ENCODE measurements around the gene PRR23C.

DNA sequence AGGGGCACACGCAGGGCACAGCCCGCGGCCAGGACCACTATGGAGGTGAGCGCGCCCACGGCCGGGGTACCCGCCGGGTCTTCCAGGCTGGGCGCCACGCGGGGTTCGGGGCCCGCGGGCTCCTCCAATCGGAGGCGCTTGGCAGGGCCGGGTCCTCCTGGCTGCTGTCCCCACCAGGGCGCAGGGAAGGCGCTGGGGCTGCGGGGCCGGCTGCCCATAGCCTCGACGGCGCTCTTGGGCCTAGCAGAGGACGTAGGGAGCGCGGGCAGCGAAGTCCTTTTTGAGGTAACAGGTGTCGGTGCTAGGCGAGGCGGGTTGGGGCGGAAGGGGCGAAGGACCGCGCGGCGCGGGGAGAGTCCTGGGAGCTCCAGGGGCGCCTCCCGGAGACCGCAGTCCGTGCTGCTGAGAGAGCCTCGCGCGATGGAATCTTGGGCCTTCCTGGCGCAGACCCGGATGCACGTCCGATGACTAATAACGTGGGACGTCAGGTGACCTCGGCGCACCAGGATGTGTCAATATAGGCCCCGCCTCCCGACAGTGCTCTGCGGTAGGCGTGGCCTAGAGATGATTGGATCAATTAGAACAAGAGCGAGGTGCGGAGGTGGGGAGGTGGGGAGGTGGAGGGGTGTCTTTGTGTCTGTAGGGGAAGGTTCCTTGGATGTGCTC, 38.5 kb downstream of the PRR23C start, which contains the start of gene PRR23A:
- TF ChIP-seq EZH2 (IDR thresholded peaks at IDR 0.05; ENCODE audit: borderline replicate concordance) (no peak), EZH2phosphoT487 (IDR thresholded peaks at IDR 0.05; ENCODE audit: low read depth, severe bottlenecking, unreplicated experiment) (no peak)
- TF ChIP-seq, protein P1, sequence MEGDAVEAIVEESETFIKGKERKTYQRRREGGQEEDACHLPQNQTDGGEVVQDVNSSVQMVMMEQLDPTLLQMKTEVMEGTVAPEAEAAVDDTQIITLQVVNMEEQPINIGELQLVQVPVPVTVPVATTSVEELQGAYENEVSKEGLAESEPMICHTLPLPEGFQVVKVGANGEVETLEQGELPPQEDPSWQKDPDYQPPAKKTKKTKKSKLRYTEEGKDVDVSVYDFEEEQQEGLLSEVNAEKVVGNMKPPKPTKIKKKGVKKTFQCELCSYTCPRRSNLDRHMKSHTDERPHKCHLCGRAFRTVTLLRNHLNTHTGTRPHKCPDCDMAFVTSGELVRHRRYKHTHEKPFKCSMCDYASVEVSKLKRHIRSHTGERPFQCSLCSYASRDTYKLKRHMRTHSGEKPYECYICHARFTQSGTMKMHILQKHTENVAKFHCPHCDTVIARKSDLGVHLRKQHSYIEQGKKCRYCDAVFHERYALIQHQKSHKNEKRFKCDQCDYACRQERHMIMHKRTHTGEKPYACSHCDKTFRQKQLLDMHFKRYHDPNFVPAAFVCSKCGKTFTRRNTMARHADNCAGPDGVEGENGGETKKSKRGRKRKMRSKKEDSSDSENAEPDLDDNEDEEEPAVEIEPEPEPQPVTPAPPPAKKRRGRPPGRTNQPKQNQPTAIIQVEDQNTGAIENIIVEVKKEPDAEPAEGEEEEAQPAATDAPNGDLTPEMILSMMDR (IDR thresholded peaks at IDR 0.05; ENCODE audit: poor library complexity) = no peak

Data from hepatocyte (in vitro differentiated cells).